GM21360 (cell line): ENCODE results near the gene TLNRD1.

Experiments
- ATAC-seq: cut with Tn5 transposase; IDR thresholded peaks from one replicate; pipeline ENCODE4 v1.9.1; 2021; ENCODE audit warnings: mild to moderate bottlenecking, moderate library complexity; ENCODE audit not compliant: unreplicated experiment

Gene TLNRD1

DNA sequence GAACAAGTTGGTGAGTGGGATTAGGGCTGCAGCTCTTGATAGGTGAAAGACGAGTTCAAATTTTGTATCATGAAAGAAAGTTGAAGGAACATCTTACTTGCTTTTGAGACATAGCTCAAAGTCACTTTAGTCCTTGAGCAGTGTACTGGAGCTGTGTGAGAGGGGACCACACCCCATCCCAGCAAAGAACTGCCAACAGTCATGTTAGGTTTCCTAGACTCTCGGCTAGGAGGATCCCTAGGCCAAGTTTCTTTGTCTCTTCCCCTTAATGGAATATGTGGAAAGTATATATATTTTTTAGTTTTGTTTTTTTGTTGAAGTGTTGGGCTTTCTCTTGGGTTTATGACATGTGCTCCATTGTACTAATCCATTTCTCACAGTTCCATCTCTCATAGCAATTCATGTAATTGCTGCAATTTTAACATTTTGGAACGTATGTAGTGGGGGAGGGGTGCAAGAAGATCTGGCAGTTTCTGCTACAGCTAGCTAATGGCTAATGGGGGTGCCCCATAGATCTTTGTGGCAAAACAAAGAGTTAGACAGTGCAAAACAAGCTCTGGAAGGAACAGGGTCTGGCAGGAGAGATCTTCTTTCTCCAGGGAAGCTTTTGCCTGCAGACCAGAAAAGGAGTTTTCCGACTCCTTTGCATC, 25.1 kb downstream of the TLNRD1 start:
- ATAC-seq, result no peak

DNA sequence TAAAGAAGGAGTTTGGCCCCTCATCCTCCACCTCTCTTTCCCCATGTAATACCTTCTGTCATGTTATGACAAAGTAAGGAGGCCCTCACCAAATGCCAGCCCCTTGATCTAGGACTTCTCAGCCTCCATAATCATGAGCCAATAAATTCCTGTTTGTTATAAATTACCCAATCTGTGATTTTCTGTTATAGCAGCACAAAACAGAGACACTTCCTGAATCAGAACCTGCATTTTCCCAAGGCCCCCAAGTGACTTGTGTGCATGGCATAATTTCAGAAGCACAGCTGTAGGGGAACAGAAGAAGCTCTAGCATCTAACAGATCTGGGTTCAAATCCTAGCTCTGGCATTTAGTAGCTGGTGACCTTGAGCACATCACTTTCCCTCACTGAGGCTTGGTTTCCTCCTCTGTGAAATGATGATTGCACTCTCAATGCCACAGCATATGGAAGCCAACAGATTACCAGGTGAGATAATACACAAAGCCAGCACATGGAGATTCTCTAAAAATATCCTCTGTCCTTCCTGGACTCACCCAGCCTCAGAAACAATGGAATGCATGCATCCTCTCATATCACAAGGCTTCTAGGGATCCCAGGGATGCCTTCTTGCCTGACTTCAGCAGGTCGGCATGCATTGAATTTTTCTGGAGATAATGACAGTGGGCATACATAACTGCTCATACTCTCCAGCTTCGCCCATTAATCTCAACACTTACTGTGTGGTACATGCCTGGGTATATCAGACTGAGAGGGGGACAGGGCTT, 26.3 kb downstream of the TLNRD1 start:
- ATAC-seq, result no peak

DNA sequence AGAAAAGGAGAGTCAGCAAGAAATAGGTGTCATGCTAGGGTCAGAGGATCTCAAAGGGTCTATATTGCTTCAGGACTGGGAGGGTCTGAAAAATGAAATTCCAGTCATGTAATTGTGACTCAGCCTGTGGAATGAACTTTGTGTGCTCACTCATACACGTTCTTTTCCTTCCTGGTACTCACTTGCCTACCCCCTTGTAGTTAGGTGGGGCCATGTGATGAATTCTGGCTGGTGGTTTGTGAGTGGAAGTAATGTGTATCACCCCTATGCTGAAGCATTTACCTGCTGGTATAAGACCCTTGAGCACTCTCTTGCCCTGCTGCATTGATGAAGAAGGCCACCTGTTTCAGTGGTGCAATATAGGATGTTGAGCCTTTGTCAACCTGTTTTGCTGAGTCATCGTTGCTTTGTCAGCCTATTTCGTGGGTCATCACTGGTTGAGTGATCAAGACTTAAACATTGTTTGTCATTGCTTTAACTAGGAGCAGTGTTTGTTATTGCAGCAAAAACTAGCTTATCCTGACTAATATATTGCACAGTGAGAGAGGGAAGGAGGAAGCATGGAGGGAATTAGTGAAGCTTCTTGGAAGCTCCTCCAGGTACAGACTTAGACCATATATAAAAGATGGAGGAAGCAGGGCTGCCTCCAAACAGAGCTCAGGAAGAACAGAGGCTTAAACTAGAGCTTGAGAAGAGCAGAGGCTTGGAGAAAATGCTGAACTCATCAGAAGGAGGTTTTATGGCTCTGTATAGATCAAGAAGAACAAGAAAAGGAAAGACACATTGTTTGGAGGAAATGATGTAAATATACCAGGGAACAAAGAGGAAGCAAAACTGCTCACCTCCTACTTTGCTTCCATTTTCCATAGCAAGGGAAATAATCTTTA, 28.9 kb downstream of the TLNRD1 start:
- no peak for ATAC-seq

DNA sequence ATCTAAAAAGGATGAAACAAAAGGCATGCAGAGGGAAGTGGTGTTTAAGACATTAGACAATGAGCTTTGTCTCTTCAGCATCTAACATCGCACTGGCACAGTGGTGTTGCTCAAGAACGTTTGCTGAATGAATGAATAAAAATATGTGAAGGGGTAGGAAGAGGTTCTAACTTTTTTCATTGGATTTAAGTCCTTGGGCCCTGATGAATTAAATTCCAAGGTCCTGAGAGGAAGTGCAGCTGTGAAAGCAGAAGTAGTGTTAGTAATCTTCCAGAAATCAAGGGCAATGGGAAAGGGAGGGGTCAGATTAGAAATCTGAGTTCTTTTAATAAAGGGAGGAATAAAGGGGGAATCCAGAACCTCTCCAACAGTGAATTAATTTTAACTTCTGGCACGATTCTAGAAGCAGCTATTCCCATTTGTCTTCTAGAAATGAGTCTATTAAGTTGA, 29.6 kb downstream of the TLNRD1 start:
- no peak for ATAC-seq

DNA sequence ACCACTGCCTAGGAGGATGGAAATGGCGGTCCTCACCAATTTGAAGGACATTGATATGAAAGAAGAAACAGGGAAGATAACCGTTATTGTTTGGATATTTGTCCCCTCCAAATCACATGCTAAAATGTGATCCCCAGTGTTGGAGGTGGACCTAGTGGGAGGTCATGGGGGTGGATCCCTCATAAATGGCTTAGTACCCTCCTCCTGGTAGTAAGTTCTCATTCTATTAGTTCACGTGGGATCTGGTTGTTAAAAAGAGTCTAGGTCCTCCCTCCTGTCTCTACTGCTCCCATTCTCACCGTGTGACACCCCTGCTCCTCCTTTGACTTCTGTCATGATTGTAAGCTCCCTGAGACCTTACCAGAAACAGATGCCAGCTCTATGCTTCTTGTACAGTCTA, 30.5 kb downstream of the TLNRD1 start:
- no peak for ATAC-seq

DNA sequence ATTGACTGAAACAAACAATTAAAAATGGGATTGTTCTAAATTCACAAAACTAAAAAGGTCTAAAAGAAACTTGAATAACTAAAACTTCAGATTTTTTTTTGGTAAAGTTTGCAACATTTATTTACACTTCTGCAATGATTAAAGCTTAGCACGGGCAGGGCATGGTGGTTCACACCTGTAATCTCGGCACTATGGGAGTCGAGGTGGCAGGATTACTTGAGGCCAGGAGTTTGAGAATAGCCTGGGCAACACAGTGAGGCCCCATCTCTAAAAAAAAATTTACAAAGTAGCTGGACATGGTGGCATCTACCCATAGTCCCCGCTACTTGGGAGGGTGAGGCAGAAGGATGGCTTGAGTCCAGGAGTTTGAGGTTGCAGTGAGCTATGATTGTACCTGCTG, 31.6 kb downstream of the TLNRD1 start:
- no peak for ATAC-seq

DNA sequence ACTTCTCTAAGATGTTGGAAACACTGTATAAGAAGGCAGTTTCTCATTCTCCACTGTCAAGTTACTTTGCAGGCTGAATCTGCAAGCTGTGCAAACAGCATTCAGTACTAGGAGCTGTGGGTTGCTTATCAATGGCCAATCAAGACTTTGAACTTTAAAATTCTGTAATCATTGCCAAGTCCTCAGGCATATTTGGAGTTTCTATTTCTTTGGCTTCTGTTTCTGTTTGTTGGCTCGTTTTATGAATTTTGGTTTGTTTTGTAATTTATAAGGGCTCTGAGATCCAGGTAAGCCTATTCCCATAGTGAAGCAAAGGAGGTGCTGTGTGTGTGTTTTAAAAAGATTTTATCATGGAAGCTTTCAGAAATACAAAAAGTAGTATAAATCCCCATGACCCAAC, 32.1 kb downstream of the TLNRD1 start:
- ATAC-seq, result no peak

DNA sequence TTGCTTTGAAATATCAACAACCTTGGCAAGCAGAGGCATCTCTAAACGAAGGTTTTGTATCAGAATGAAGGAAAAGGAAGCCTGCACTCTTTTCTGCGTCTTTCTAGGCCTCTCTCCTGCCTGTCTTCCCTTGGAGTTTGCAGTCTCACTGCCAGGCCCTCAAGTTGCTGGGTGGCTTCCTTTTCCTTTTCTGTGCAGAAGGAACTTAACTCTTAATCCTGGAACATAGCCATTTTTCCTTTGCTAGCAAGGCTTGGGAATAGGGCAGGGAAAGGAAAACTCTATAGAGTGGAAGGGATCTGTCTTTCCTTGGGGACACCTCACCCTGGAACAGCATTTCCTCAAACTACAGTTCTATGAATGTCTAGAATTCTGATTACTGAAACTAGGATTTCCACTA, 32.8 kb downstream of the TLNRD1 start:
- ATAC-seq, result no peak

DNA sequence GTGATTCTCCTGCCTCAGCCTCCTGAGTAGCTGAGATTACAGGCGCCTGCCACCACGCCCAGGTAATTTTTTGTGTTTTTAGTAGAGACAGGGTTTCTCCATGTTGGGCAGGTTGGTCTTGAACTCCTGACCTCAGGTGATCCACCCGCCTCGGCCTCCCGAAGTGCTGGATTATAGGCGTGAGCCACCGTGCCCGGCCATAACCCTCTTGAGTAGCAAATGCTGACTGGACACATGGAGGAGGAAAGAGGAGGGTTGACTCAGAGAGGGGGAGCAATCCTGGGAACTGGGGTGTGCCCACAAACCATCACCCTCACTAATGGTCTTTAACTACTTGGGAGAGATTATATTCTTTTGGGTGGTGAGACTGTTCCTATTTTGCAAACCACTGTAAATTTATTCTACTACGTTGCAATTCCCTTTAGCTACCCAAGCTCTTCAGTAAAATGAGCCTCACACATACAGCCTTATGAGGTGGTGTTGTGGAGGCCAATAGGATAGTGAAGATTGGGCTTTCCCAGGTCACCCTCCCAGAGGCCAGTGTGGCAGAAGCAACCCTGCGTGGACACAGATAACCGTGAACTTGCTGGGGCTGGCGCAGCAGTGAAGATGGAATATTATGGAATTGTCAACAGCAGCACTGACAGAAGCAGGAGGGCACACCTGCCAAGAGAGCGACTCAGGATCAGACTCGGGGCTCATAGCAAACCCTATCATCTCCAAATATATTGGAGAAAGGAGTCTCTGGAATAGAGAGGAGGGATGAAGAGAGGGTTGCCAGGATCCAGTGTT, 37.4 kb downstream of the TLNRD1 start:
- no peak for ATAC-seq

DNA sequence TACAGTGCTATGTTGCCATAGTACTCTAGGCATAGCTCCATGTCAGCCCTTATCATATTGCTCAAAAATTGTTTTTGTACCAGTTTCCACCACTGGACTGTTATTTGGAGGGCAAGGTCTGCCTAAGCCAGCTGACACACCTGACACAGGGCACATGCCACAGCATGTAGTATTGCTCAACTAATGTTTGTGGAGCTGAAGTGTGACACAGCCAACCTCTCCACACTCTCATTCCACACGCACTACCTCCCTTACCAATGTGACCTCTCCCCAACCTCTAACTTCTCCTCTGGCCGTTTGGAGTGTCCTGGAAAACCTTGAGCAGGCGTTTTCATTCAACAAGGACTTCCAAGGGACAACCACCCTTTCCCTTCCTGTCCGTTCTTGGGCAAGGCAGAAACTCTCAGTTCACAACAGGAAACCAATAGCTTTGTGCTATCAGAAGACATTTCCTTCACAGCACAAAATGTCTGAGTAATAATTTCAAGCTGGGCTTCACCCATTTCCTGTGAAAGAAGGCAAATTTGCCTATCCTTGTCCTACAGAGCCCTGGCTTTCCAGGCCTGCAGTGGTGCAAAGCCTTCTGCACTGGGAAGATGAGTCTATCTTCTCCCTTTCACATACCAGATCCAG, 38.4 kb downstream of the TLNRD1 start:
- no peak for ATAC-seq

DNA sequence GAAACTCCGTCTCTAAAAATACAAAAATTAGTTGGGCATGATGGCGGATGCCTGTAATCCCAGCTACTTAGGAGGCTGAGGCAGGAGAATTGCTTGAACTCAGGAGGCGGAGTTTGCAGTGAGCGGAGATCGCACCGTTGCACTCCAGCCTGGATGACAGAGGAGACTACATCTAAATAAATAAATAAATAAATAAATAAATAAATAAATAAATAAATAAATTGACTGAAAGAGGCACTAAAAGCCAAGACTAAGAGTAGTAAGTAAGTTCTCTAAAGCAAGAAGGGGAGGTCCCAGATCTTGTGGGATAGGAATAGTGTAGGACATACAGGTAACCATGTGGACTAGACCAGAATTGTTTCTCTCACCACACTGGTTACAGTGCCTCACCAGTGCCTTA, 40.0 kb downstream of the TLNRD1 start:
- no peak for ATAC-seq

DNA sequence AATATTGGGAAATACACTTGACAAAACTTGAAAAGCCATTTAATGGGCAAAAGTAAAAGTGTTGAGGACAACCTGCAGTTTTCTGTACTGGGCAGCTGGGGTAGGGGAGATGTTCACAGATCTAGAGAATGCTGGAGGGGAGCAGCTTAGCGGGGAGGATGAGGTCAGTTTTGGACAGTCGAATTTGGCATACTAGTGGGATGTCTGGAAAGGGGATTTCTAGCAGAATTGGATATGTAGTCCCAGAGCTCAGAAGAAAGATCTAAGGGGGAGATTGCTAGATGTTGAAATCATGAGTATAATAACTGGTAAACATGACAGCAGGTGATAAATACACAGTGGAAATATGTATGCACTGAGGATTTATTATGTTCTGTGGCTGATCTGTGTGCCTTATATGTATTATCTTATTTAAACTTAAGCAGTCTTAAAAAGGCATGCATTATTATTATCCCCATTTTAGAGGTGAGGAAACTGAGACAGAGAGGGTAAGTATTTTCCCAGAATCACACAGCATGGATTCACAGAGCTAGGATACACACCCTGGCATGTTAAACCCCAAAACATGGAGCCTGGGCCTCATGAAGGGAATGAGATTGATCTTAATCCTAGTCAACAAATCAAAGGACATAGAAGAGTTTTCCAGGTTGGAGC, 42.7 kb downstream of the TLNRD1 start:
- ATAC-seq, result no peak

DNA sequence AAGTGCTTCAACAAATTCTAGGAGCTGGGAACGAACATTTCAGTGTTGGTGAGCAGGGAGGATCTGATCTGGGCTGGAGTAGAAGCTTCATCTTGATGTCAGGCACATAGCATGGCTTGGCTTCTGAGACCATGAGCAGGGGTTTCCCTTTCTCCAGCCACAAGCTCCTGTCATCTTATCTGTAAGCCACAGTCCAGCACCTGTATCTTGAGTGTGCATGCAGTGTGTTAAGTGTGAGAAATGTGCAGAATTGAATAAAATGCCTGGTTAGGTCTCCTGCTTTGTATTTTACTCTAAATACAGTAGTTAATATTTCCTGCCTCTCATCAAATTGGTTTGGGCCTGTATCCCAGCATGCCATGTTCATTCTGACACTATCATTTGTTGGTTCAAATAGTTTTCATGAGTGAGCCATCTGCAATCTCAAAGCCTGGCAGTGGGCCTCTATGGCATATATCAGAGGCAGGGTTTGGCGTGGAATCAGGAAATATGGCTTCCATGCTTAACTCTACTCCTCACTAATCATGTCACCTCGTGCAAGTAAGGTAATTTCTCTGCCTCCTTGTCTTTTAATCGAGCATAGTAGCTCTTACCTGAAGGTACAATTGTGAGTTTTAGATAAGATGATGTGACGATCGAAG, 43.3 kb downstream of the TLNRD1 start:
- no peak for ATAC-seq

DNA sequence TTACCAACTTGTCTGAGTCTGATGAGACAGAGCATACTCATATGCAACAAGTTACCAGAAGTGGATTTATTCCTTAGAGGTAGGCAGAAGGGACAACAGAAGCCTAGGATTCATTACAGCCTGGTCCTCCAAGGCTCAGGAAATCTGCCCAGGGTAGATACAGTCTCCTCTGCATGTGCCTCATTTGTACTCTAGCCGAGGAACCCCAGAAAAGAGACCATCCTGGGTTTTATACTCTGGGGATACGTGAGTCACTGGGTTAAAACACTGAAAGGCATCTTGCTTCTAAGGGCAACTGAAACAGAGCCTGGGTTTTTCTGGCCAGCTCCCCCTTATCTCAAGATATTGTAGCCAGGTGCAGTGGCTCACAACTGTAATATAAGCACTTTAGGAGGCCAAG, 45.6 kb downstream of the TLNRD1 start:
- ATAC-seq, result no peak

DNA sequence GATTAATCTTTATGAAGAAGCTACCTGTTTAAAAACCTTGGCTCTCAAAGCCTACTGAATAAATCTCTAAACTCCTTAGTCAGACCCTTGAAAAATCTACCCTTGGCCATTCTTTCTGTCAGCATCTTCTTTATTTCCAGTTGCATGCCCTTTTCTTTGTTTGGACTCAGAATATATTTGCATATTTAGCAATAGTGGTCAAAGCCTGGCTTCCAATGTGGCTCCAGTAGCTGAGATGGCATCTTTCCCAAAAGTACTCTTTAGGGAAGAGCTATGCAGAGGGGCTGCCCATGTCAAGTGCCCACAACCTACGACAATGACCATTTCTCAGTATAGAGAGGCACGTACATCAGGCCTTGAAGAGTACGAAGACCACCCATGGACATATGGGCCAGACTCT, 47.2 kb downstream of the TLNRD1 start:
- no peak for ATAC-seq

DNA sequence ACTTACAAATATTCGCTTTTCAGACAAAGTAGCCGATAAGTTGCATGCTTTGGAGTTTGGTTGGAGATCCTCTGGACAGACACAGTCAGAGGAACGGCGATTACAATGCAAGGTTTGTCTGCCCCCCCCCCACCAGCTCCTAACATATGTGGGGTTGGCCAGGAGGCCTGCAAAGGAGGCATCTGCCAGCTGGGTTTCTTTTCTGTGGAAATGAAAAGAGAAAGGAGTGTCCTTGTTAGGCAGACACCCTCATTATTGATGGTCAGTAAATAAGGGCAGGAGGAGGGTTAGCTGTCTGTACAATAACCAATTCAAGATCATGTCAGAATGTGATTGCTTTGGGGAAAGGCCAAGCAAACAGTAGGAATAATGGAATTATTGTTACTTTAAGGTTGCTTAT, 49.1 kb downstream of the TLNRD1 start:
- no peak for ATAC-seq

DNA sequence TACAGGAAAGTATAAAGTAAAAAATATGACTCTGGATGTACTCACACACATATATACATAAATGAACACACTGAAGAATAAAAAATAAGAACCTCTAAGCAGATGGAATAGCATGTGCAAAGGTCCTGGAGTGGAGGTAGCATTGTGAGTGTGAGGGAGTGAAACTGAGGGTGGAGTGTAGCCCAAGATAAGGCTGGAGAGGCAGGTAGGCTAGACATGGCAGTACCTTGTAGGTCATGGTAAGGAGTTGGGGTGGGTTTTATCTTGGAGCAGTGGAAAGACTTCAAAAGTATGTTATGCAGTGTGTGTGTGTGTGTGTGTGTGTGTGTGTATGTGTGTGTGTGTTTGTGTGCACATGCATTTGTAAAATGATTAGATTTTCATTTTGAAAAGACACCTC, 49.5 kb downstream of the TLNRD1 start:
- no peak for ATAC-seq

DNA sequence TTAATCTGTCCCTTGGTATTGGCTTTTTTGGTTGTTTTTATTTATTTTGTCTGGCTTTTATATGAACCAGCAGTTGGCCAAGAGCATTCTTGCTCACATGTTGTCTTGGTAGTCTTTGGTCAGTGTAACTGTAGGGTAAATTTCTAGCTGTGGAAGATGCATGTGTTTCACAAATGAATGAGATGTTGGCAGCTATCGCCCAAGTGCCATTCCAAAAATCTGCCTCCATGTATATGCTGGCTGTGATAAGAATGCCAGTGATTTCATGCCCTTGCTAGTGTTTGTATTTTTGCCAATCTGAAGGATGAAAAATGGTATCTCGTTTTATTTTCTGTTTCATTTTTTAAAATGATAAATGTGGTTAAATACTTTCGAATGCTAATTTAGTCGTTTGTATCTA, 50.1 kb downstream of the TLNRD1 start:
- ATAC-seq, result no peak

DNA sequence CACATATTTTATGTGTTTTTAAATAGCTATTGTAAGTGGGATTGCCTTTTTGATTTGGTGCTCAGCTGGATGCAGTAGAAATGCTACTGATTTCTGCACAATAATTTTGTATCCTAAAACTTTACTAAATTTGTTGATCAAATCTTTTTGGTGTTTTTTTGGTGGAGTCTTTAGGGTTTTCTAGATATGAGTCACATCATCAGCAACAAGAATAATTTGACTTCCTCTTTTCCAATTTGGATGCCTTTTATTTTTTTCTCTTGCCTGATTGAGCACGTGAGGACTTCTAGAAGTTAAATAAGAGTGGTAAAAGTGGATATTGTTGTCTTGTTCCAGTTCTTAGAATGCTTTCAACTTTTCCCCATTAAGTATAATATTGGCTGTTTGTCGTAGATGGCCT, 51.3 kb downstream of the TLNRD1 start:
- no peak for ATAC-seq
